ENCODE data around the gene DSTYK. TPM values are rescaled to one million over a fixed set of nuclear protein-coding genes. Genes with fewer than 3 reads are reported as not detected.
"Not testable (repeated sequence)": the region's sequence is repeated elsewhere in the genome, so short reads cannot be mapped to it uniquely, and the experiment has no call there.

The DSTYK gene
- total RNA-seq, 1 donor from 2014 or later = 5.8 TPM

DNA sequence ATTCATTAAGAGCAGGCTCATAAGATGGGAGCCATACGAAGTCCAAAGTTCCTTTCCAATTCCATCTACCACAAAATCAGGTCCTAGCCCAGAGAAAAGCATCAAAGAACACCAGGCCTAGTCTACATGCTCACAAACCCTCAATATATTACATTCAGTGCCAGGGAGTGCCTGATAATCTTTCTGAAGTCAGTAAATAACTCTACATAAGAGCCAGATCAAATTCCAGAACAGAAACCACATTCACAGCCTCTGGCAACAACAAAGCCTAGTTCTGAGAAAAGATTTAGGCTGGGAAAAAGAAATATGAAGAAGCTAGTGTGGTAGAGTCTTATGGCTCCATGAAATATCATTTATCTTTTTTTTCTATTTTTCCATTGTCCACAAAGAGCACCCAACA, 49.2 kb downstream of the DSTYK start:
- no peak for DNase-seq (ENCODE audit: low read depth)
- no peak overlapping the region for H3K4me3 ChIP-seq (ENCODE audit: low read depth, low read length)
- TF ChIP-seq, protein P1, sequence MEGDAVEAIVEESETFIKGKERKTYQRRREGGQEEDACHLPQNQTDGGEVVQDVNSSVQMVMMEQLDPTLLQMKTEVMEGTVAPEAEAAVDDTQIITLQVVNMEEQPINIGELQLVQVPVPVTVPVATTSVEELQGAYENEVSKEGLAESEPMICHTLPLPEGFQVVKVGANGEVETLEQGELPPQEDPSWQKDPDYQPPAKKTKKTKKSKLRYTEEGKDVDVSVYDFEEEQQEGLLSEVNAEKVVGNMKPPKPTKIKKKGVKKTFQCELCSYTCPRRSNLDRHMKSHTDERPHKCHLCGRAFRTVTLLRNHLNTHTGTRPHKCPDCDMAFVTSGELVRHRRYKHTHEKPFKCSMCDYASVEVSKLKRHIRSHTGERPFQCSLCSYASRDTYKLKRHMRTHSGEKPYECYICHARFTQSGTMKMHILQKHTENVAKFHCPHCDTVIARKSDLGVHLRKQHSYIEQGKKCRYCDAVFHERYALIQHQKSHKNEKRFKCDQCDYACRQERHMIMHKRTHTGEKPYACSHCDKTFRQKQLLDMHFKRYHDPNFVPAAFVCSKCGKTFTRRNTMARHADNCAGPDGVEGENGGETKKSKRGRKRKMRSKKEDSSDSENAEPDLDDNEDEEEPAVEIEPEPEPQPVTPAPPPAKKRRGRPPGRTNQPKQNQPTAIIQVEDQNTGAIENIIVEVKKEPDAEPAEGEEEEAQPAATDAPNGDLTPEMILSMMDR (conservative IDR thresholded peaks at IDR 0.05; ENCODE audit: low read depth, low read length) = no peak

DNA sequence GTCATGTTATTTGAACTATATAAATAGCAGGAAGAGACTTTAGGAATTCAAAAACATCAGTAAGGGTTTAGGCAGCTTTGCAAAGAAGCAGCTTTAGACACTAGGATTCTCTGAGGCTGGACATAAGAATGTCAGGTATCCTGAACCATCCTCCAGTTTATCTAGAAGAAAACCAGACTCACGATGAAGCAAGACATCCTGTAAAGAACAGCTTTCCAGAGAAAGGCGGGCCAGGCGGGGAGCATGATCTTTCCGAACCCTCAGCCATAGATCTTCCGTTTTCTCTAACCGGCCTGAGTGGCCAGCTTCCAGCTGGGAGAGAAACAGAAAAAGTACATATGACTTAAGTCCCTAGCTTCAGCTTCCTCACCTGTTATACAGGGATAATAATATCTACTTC, 50.4 kb downstream of the DSTYK start:
- DNase-seq (ENCODE audit: low read depth) = no peak
- H3K4me3 ChIP-seq (ENCODE audit: low read depth, low read length) = no peak overlapping the region
- TF ChIP-seq, protein P1 (conservative IDR thresholded peaks at IDR 0.05; ENCODE audit: low read depth, low read length) = no peak

DNA sequence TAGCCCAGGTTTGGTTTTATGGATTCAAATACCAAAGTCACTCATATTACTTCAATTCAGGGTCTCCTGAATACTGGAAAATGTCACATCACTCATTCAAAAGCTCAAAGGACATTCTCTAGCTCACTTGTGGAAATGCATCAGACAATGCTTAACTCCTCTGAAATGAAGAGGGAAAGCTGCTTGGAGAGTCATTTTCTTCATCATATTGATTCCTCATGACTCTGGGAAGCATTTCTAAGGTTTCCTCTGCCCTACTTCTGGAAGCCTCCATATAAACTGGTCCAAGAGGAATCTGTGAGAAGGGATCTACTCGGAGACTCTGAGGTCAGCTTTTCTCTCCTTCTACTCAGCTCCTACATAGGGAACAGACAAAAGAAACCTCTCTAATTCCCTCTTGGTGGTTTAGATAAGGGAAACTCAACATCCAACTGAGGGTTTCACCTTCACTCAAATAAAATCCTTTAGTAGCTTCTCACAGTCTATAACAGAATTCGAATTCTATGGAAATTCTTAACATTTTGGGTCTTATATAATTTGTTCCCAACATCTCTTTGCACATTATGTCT, 53.4 kb downstream of the DSTYK start:
- H3K4me3 ChIP-seq (ENCODE audit: low read depth, low read length) = no peak overlapping the region
- TF ChIP-seq, protein P1 (conservative IDR thresholded peaks at IDR 0.05; ENCODE audit: low read depth, low read length) = no peak
- no peak for DNase-seq (ENCODE audit: low read depth)

DNA sequence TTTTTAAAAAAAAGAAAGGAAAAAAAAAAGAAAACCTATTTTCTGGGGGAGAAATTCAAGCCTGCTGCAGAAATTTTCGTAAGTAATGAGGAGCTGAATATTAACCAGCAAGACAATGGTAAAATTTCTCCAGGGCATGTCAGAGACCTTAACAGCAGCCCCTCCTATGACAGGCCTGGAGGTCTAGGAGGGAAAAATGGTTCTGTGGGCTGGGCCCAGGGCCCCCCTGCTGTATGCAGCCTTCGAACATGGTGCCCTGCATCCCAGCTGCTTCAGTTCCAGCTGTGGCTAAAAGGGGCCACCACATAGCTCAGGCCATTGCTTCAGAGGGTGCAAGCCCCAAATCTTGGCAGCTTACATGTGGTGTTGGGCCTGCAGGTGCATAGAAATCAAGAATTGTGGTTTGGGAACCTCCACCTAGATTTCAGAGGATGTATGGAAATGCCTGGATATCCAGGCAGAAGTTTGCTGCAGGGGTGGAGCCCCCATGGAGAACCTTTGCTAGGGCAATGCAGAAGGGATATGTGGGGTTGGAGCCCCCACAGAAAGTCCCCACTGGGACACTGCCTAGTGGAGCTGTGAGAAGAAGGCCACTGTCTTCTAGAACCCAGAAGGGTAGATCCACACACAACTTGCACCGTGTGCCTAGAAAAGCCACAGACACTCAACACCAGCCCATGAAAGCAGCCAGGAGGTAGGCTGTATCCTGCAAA, 55.7 kb downstream of the DSTYK start:
- H3K4me3 ChIP-seq (ENCODE audit: low read depth, low read length); DNase-seq (ENCODE audit: low read depth): not testable (repeated sequence)

DNA sequence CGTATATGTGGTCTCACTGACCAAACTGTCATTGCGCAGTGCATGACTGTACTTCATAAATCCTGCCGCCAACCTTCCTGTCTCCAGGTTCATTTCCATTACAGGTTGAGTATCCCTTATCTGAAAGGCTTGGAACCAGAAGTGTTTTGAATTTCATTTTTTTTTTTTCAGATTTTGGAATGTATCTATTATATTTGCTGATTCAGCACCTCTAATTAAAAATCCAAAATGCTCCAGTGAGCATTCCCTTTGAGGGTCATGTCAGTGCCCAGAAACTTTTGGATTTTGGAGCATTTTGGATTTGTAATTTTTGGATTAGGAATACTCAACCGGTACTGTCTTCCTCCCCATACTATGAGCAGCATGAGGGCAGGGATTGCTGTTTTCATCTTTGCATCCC, 59.0 kb downstream of the DSTYK start:
- DNase-seq (ENCODE audit: low read depth) = no peak
- TF ChIP-seq, protein P1 (conservative IDR thresholded peaks at IDR 0.05; ENCODE audit: low read depth, low read length) = no peak
- H3K4me3 ChIP-seq (ENCODE audit: low read depth, low read length) = no peak overlapping the region

DNA sequence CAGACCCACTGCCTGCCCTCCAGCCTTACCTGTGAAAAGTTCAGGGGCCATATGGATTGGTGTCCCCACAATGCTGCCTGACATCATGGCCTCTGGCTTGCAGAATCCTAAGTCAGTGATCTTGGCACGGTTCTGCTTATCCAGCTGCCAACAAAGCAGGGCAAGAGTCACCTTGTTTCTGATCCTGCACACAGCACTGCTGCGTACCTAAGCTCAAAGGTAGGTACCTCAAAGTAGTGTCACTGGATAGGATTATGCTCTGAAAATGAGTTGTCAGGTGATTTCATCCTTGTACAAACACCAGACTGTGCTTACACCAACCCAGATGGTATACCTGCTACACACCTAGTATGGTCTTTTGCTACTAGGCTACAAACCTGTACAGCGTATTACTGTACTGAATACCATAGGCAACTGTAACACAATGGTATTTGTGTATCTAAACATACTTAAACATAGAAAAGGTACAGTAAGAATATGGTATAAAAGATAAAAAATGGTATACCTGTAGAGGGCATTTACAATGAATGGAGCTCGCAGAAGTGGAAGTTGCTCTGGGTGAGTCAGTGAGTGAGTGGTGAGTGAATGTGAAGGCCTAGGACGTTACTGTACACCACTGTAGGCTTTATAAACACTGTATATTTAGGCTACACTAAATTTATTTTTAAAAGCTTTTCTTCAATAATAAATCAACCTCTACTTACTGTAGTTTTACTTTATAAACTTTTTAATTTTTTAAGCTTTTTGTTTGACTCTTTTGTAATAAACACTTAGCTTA, 60.7 kb downstream of the DSTYK start:
- H3K4me3 ChIP-seq (ENCODE audit: low read depth, low read length) = no peak overlapping the region
- TF ChIP-seq, protein P1 (conservative IDR thresholded peaks at IDR 0.05; ENCODE audit: low read depth, low read length) = no peak
- DNase-seq (ENCODE audit: low read depth) = no peak

DNA sequence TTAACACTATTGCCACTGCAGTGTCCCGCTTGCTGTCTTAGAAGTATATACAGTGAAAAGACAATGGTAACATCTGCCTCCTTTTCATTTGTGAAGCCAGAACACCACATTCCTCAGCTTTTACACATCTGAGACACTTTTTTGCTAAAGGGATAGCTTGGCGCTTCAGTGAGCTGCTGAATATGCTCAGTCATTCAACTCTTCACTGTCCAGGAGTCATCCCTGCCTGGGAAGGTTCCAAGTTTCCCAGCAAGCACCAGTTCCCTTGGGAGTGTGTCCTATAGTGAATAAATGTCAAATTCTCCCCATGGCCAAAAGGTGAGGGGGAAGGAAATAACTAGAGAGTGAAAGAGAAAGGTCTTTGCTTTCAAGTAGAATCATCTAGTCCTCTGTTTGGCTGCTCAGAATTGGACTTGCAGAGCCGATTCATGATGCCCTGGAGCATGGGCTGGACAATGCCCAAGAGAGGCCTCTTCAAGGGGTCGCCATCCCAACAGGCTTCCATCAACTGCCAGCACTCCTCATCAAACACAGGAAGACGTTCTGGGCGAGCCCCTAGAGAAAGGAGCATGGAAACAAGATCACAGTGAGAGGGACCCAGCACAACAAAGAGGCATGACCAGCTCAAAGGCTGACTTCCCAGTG, 64.2 kb downstream of the DSTYK start:
- TF ChIP-seq, protein P1 (conservative IDR thresholded peaks at IDR 0.05; ENCODE audit: low read depth, low read length) = no peak
- DNase-seq (ENCODE audit: low read depth) = peak; percentile 68
- H3K4me3 ChIP-seq (ENCODE audit: low read depth, low read length) = no peak overlapping the region
